Adrenal gland (tissue), 12 donors: Measurements from ENCODE around the gene HGS. TPM values are rescaled to one million over a fixed set of nuclear protein-coding genes. Genes with fewer than 3 reads are reported as not detected.

Experiments used
- DNase-seq, 7 donors: peaks; one replicate each; pipeline ENCODE4 v3.0.0-alpha.2; 2019 to 2020
- H3K27ac ChIP-seq, 5 donors: fragments of 200-600 bp; sonication (generic) in 4 of 5; 1 replicate in 3 of 5; 2 replicates in 2 of 5; pipeline versions ENCODE4 v1.5.1 to v1.8.0; 2016 to 2020; ENCODE audit warnings: mild to moderate bottlenecking in 1 of 5
- H3K27me3 ChIP-seq: fragments of 200-600 bp; 2 replicates; pipeline ENCODE4 v1.8.0; 2021
- H3K36me3 ChIP-seq, 2 donors: fragments of 200-600 bp; replicated peaks in 1 of 2; 1 replicate in 1 of 2; 2 replicates in 1 of 2; pipeline versions ENCODE4 v1.5.1 to v1.8.0; 2018 to 2022
- H3K4me1 ChIP-seq, 2 donors: fragments of 200-600 bp; replicated peaks in 1 of 2; 1 replicate in 1 of 2; 2 replicates in 1 of 2; pipeline versions ENCODE4 v1.5.1 to v1.8.0; 2018 to 2021
- H3K4me3 ChIP-seq, 4 donors: fragments of 200-600 bp; sonication (generic) in 3 of 4; one replicate each; pipeline ENCODE4 v1.5.1; 2016 to 2018
- H3K9me3 ChIP-seq, 3 donors: fragments of 200-600 bp; sonication (generic) in 1 of 3; replicated peaks in 1 of 3; 1 replicate in 2 of 3; 2 replicates in 1 of 3; pipeline versions ENCODE4 v1.5.1 to v1.8.0; 2016 to 2021
- POLR2A ChIP-seq, 2 donors: fragments of 450-650 bp; IDR thresholded peaks; one replicate each; pipeline ENCODE4 v1.6.1; 2017; ENCODE audit warnings: antibody characterized with exemption in 2 of 2, mild to moderate bottlenecking in 2 of 2, moderate library complexity in 1 of 2
- WGBS, 4 donors: extraction: QIAGEN DNeasy Blood & Tissue Kit in 2 of 4; methylation state at CpG; one replicate each; pipeline versions ENCODE4 v1.1.5 to v1.1.7; 2013 to 2017; 5-methylcytosine and 5-hydroxymethylcytosine counted together
- intact Hi-C, 2 donors: fragments of 100-400 bp; cut with DNase I; formaldehyde crosslinking; loops; one replicate each; pipeline versions ENCODE4 v1.14.1 to v1.15.0; 2022 to 2023
- polyA plus RNA-seq, 3 donors: library from polyadenylated mRNA; stranded (reverse); fragments of 200-250 nt in 2 of 3; fragments of 350-450 nt in 1 of 3; fragmentation: Illumina TruSeq in 1 of 3; extraction: RNeasy Lipid Tissue Mini Kit (QIAGEN cat#74804) in 1 of 3; gene quantifications; one replicate each; pipeline ENCODE4 v1.2.3, GENCODE V29; 2013 to 2014
- total RNA-seq, 9 donors: library from RNA; depleted of rRNA in 4 of 9; stranded (reverse); fragments of >200 nt in 4 of 9; fragments of 120-200 nt in 1 of 9; fragmentation: NEBNext Ultra II Directional in 1 of 9; extraction: Animal tissue kit (Norgen Biotek cat#: 25700) in 1 of 9; gene quantifications; one replicate each; pipeline versions ENCODE4 v1.1.0 to v1.2.4, GENCODE V29; 2013 to 2023
- TF ChIP-seq, protein P1 (sequence below), 6 experiments: fragments of 450-650 bp in 4 of 6; fragments of 200-600 bp in 2 of 6; sonication (generic) in 1 of 6; IDR thresholded peaks; 1 replicate in 5 of 6; 2 replicates in 1 of 6; pipeline versions ENCODE4 v1.5.1 to v1.8.0; 2016 to 2021; ENCODE audit warnings: antibody characterized with exemption in 6 of 6, mild to moderate bottlenecking in 2 of 6, moderate library complexity in 1 of 6
- donor health status: healthy with polysubstance abuse.
- donor health status: Bipolar disorder and iron deficiency.
- donor health status: DM: yes; HTN: yes; CAD: no.
- donor health status: DM: no; HTN: no; CAD: no.
- donor health status: DM: no; HTN: no; CAD: no.
- donor health status: DM: yes; HTN: yes; CAD: no.

HGS gene
- total and polyA plus RNA-seq, 12 donors: 51.7 to 384 (median 104) TPM

DNA sequence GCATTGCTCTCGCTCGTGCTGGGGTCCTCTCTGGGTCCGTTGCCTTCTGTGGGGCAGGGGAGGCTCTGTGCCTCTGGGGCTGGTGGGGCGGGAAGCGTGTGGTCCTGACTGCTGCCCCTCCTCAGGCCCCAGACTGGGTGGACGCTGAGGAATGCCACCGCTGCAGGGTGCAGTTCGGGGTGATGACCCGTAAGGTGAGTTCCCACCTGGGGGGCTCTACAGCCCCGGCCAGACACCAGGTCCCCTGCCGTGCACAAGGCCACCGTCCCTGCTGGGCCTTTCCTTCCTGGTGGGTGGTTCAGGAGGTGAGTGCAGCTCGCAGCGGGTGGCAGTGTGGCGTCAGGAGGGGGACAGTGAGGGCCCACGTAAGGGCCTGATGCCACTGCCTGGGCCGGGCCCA is 6.7 kb downstream of the HGS start:
- H3K4me3 ChIP-seq: no peak overlapping the region
- no peak for DNase-seq
- peaks cover 0 to 5% of the 10 kb centered on the region in 2 donors for H3K4me1 ChIP-seq
- no peak for TF ChIP-seq POLR2A (IDR thresholded peaks at IDR 0.05)
- TF ChIP-seq, protein P1, sequence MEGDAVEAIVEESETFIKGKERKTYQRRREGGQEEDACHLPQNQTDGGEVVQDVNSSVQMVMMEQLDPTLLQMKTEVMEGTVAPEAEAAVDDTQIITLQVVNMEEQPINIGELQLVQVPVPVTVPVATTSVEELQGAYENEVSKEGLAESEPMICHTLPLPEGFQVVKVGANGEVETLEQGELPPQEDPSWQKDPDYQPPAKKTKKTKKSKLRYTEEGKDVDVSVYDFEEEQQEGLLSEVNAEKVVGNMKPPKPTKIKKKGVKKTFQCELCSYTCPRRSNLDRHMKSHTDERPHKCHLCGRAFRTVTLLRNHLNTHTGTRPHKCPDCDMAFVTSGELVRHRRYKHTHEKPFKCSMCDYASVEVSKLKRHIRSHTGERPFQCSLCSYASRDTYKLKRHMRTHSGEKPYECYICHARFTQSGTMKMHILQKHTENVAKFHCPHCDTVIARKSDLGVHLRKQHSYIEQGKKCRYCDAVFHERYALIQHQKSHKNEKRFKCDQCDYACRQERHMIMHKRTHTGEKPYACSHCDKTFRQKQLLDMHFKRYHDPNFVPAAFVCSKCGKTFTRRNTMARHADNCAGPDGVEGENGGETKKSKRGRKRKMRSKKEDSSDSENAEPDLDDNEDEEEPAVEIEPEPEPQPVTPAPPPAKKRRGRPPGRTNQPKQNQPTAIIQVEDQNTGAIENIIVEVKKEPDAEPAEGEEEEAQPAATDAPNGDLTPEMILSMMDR (IDR thresholded peaks at IDR 0.05): no peak
- intact Hi-C loops: no loop called here
- no peak overlapping the region for H3K27ac ChIP-seq
- H3K36me3 ChIP-seq: peaks cover 0 to 100% of the 10 kb centered on the region in 2 donors
- no peaks in the 10 kb centered on the region for H3K9me3 ChIP-seq
- no peaks in the 10 kb centered on the region for H3K27me3 ChIP-seq
- 82 to 90% (median 84%) methylated on average over 6 to 17 of the region's 17 CpGs for WGBS, 4 donors

DNA sequence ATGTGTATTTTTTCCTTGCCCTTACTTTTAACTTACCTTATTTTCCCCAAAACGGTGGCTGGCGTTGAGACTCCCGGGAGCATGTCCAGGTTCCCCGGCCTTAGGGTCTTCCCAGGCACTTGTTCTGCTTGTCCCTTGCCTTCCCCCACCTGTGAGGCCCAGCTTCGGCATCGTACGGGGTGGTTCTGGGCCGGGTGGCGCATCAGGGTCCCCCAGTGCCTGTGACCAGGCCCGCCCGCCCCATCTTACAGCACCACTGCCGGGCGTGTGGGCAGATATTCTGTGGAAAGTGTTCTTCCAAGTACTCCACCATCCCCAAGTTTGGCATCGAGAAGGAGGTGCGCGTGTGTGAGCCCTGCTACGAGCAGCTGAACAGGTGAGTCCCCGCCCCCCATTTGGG is 7.4 kb downstream of the HGS start:
- H3K27ac ChIP-seq: no peak overlapping the region
- H3K4me3 ChIP-seq: no peak overlapping the region
- TF ChIP-seq, protein P1 (IDR thresholded peaks at IDR 0.05): no peak
- TF ChIP-seq POLR2A (IDR thresholded peaks at IDR 0.05): no peak
- no peaks in the 10 kb centered on the region for H3K27me3 ChIP-seq
- no peaks in the 10 kb centered on the region for H3K4me1 ChIP-seq
- WGBS, 4 donors: 89 to 93% (median 91%) methylated on average over 18 of the region's 18 CpGs
- intact Hi-C loops: no loop called here
- H3K9me3 ChIP-seq: no peaks in the 10 kb centered on the region
- DNase-seq: no peak
- H3K36me3 ChIP-seq: peaks cover 0 to 100% of the 10 kb centered on the region in 2 donors

DNA sequence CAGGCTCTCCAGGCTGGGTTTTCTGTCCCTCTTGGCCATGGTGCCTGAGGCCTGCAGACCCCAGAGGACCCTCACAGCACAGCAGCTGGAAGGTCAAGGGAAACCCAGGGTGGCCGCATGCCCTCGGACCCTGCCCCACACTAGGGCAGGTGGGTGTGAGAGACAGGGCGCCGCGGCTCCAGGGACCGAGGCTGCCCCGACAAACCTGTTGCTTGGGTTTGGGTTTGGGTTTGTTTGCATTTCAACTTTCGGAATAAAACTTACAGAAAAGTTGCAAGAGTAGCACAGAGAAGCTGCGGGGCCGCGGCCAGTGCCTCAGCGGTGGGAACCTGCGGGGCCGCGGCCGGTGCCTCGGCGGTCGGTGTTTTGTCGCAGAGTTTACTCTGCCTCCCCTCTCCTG is 7.8 kb downstream of the HGS start:
- TF ChIP-seq, protein P1 (IDR thresholded peaks at IDR 0.05): no peak
- no peak for TF ChIP-seq POLR2A (IDR thresholded peaks at IDR 0.05)
- Histone ChIP-seq H3K36me3 (peaks cover 0 to 100% of the 10 kb centered on the region in 2 donors), H3K9me3 (no peaks in the 10 kb centered on the region), H3K4me3 (no peak overlapping the region), H3K27me3 (no peaks in the 10 kb centered on the region), H3K4me1 (no peaks in the 10 kb centered on the region), H3K27ac (no peak overlapping the region)
- WGBS, 4 donors: 94 to 100% (median 97%) methylated on average over 1 to 20 of the region's 20 CpGs
- intact Hi-C loops: no loop called here
- no peak for DNase-seq

DNA sequence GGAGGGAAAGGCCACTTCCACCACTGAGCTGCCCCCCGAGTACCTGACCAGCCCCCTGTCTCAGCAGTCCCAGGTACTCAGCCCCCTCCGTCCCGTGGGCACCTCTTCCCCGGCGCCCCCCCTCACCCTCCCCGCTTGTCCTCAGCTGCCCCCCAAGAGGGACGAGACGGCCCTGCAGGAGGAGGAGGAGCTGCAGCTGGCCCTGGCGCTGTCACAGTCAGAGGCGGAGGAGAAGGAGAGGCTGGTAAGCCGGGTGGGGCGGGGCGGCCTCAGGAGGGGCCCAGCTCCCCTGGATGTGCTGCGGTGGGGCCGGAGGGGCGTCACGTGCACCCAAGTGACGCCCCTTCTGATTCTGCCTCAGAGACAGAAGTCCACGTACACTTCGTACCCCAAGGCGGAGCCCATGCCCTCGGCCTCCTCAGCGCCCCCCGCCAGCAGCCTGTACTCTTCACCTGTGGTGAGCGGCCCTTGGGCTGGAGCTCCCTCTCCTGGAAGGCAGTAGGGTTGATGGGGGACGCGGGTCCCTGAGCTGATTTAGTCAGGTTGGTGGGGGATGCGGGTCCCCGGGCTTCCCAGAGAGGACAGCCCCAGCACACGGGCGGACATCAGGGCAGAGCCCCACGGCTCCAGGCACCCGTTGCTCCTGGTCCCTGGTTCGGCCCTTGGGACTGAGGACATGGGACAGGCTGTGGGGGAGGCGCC is 9.8 kb downstream of the HGS start:
- intact Hi-C loops: no loop called here
- no peaks in the 10 kb centered on the region for H3K9me3 ChIP-seq
- no peak overlapping the region for H3K27ac ChIP-seq
- 75 to 91% (median 87%) methylated on average over 10 to 35 of the region's 35 CpGs for WGBS, 4 donors
- H3K4me3 ChIP-seq: no peak overlapping the region
- H3K4me1 ChIP-seq: no peaks in the 10 kb centered on the region
- no peak for DNase-seq
- H3K36me3 ChIP-seq: peaks cover 0 to 100% of the 10 kb centered on the region in 2 donors
- no peaks in the 10 kb centered on the region for H3K27me3 ChIP-seq
- TF ChIP-seq, protein P1 (IDR thresholded peaks at IDR 0.05): no peak
- TF ChIP-seq POLR2A (IDR thresholded peaks at IDR 0.05): no peak
